ENCODE measurements around the gene PI4K2A.

Gene PI4K2A

DNA sequence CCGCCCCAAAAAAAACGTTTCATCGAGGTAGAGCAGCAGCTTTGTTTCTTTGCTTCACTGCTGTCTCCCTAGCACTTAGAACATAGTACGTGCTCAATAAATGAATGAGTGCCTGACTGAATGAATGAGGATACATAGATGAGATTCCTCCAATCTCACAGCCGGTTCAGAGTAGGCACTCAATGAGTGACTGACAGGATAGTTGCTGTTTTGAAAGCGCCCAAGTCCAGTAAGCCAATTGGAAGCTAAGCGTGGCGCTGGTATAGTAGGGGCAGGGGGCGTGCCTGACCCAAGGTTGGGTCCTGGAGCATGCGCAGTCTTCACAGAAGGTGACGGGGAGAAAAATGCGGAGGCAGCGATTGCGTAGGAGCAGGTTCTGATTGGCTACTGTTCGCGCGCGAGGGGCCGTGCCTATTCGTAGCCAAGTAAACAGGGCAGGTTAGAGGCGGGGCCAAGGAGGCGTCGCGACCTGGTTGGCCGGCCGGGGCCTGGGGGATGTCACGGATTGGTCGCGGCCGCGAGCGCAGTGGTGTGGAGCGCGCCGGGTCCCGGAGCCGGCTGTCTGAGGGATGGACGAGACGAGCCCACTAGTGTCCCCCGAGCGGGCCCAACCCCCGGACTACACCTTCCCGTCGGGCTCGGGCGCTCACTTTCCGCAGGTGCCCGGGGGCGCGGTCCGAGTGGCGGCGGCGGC is at the start of gene PI4K2A:
PI4K2A (plus strand) TSS at position 498 of the 694 bp plus-strand sequence; CDS start at position 570, 72 bp downstream.
- DNase-seq = peak; percentile 90 to 99 (median 98)

DNA sequence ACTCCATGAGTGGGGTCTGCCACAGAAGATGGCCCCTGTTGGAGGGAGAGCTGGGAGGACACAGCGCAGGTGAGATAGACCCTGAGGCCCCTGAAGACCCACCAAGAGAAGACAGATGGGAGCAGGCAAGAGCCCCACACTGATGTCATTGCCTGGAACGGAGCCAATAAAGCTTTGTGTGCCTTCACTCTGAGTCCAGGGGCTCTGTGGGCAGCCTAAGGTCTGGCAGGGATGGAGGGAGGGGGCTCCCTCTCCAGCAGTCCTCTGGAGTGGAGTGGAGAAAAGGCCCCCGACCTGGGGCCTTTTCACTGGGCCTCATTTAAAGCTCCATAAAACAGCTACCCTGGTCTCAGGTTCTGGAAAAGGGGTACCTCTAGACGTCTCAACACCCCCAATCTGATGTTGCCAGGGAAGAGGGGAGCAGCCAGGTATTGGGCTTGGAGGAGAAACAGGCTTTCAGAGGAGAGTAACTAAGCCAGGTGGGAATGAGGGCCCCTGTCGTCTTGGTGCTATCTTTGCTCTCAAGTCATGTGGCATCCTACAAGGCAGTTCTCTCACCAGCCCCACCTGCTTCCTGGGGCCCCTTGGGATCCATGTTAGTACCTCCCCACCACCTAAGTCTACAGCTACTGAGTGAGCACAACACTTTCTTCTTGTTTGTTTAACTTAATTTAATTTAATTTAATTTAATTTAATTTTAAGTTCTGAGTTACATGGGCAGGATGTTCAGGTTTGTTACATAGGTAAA is 49.5 kb upstream of the PI4K2A start:
- peak in 1 of 56 donors; percentile 17 for DNase-seq

DNA sequence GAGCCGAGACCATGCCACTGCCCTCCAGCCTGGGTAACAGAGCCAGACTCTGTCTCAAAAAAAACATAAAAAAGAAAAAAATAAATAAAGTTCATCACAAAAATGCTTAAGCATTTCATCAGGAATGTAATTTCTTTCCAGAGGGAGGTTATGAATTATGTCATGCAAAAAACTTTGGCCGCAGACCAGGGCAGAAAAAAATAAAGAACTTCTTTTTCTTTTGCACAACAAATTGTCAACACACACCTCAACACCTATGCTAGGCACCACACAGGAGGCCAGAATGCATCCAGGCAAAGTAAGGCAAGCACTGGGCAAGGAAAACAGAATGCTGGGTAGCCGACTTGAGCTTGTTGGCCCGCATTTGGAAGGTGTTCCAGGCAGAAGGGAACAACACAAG is 47.0 kb upstream of the PI4K2A start:
- no peak for DNase-seq

DNA sequence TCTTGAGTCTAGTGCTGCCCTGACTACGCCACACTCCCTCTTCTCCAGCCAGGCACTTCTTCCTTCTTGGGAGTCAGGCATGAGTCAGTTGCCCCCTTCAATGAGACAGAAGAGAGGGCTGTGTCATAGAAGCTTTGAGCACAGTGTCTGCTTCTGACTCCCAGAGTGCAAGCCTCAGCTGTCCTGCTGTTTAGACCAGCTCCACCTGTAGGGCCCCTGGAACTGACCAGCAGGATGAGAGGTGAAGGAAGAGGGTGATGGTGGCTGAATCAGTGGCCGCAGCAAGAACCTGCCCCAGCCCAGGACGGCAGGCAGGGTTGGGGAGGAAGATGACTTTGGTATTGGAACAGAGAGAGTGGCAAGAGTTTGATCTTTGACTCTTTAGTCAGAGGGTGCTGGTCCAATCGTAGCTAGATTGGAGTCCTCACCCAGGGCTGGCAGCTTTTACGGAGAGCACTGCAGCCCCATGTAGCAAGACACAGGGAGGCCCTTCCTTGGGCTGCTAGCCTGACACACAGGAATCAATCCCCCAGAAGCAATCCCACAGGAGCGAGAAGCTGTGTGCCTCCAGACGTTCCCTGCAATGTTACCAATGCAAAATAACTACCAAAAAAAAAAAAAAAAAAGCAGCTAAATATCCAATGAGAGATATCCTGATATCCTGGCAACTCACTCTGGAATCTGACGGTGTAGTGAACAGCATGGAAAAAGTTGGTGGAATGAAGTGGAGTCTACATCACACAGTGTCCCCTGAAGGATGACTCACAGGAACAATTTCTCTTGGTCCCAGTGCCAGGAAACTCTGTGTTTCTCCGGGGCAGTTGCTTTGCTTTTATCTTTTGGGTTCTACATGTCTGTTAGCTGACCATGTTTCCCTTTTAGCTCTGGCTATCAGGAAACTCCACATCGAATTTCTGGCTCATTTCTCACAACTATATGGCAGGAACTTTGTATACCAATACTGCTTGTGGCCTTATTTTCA is 44.1 kb upstream of the PI4K2A start:
- no peak for DNase-seq

DNA sequence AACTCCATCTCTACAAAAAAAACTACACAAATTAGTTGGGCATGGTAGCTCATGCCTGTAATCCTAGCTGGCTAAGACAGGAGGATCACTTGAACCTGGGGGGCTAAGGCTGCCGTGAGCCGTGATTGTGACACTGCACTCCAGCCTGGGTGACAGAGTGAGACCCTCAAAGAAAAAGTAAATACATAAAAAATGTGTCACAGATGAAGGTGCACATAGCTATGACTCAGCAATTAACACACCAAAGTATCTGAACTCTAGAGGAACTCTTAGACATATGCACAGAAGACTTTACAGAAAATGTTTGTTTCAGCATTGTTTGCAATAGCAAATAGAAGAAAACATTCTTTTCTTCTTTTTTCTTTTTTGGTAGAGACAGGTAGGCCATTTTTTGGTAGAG is 42.7 kb upstream of the PI4K2A start:
- no peak for DNase-seq

DNA sequence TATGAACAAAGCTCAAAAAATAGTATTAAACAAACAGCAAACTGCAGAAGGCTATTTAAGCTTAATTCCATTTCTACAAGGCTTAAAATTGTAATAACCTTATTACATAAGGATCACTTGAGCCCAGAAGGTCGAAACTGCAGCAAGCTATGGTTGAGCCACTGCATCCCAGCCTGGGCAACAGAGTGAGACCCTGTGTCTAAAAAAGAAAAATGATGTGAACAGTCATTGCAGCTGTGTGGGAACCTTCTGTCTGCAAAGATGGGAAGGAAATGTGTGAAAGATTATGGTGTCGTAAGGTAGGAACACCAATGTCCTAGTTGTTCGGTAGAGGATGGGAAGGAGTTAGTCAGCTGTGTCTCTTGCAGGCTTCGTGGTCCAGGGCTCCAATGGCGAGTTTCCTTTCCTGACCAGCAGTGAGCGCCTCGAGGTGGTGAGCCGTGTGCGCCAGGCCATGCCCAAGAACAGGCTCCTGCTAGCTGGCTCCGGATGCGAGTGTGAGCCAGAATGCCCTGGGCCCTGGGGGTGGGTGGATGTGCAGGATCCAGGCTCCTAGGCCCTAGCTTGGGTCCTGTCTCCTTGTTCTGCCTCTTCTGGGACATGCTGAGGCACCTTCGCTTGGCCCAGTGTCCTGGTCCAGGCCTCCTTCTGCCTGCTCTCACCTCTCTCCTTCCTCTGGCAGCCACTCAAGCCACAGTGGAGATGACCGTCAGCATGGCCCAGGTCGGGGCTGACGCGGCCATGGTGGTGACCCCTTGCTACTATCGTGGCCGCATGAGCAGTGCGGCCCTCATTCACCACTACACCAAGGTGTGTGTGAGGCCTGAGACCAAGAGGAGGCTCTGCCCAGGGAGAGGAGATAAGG is 41.8 kb upstream of the PI4K2A start:
- DNase-seq = no peak

DNA sequence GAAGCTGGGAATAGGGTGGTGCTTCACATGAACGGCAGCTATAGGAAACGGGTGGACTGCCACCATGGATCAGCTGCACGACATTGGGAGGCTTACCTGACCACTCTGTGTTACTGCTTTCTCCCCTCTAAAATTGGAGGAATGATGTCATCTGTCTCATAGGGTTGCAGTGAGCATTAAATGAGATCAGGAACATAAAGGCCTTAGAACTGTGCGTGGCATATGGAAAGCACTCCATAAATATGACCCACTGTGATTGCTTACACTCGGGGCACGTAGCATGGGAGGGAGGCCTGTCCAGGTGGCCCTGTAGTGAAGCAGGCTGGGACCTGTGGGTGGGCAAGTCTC is 41.2 kb upstream of the PI4K2A start:
- DNase-seq = no peak

DNA sequence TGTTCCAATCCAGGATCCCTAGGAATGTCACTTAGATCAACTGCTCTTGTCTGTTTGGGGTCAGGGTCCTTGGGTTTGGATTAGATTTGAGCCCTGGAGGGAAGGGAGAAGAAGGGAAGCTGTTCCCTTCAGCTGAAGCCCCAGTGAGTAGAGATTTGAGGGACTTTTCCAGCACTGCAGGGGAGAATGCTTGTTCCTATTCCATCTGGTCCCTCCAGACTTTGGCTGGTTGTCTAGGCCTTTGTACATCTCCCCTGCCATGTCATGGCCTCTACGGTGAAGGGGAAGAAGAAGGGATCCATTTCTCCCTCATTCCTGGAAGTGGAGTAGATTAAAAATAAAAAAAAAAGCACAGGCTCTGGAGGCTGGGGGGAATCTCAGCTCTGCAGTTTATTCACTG is 39.9 kb upstream of the PI4K2A start:
- no peak for DNase-seq

DNA sequence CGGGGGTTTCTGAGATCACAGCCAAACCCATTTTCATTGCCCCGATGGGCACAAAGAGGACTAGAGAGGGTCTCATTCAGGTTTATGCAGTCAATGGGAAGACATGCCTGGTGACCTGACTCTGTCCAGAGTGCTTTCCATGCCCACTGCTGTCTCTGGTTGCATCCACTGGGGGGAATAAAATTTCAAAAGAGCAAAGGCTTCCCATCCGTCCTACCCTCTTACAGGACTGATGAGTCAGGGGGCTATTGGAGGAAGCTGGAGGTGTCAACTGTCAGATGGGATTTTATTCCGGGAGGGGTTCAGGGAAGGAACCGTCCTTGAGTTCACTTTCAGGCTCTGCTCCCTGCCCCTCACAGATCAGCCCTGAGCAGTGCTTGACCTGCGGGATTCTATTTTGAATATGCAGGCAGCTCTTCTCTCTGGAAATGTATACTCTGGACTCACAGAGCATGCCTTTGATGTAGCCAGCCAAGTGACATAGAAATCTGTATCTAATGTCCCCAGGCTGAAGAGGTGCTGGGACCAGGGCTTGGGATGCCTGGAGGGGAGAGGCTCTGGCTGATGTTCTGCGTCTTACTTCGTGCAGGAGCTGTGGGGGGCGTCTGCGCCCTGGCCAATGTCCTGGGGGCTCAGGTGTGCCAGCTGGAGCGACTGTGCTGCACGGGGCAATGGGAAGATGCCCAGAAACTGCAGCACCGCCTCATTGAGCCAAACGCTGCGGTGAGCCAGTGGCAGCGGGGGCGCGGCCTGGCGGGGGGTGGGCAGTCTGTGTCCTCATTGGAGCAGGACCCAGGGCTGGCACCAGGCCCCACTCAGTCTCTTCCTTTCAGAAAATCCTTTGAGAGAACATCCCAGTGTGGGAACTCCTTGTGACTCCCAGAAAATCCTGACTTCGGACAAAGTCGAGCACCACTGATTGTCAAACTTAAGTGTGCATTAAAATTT is 38.9 kb upstream of the PI4K2A start:
- peak in 26 of 56 donors; percentile 6 to 70 (median 26) for DNase-seq

DNA sequence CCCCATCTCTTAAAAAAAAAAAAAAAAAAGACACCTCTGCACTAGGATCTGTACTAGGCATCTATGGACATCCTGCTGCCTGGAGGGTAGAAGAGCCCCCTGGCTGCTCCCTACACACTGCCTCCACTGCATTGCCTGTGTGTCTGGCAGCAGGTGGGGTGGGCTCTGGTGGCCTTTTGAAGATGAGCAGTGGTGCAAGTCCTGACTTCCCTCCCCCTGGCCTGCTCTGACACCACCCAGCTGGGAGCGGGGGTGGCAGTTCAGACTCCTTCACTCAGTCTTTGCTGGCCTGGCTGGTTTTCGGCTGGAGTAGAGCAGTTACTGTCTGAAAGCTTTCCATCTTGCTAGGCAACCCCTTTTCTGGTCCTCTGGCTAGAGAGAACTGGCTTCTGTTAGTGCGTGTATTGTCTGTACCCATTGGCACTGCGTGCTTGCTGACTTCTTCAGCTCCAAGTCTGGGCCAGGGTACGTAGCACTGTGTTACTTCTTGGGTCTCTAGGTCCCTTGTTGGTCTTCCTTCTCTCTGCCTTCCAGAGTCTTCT is 33.3 kb upstream of the PI4K2A start:
- DNase-seq = peak in 19 of 56 donors; percentile 2 to 72 (median 19)

DNA sequence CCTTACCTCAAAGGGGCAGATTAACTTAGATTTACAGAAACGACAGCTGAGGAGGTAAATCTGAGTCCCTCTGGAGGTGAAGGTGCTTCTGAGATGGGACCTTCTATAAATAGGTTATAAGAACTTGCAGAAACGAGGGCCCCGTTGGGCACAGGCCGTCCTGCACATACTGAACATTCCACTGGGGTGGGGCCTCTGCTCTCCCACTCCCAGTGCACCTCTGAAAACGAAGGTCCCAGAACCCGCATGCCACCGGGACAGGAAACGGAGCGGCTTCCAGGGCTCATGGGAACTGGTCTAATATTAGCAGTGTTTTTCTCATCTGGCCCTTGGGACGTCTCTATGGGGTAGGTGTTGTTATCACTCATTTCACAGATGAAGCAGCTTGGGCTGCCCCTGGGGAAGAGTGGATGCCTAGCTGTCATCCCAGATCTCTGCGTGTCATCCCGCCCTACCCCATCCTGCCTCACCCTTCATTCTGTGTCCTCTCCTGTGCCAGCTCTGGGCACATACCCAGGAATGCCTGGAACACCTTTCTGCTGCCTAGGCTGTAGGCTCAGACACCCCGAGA is 31.4 kb upstream of the PI4K2A start:
- no peak for DNase-seq

DNA sequence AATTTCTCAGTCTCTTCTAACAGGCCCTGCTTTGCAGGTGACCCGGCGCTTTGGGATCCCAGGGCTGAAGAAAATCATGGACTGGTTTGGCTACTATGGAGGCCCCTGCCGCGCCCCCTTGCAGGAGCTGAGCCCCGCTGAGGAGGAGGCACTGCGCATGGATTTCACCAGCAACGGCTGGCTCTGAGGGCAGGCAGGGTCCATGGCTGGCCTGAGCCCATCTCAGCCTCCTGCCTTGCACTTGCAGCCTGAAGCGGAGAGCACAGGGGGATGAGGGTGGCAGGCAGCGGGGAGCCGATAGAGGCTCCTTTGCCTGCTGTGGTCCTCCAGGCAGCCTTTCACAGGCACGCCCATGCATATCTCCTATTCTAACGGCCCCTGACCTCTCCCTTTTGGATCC is 29.0 kb upstream of the PI4K2A start:
- DNase-seq = no peak

DNA sequence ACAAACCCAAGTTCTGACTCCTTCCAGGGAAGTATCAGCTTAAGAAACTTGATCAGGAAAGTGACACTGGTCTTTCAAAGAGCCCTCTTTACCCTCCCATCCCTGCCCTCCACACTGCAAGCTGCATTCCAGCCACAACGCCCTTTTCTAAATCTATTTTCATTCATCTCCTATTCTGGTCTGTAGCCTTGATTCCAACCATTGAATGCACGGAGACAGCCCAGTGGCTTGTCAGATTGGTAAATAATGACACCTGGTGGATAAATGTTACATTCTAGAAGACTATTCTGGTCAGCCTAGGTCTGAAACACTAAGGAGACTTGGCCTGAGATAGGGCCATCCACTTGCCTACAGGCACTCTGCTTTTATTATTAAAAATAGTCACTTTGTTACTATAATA is 28.1 kb upstream of the PI4K2A start:
- no peak for DNase-seq

DNA sequence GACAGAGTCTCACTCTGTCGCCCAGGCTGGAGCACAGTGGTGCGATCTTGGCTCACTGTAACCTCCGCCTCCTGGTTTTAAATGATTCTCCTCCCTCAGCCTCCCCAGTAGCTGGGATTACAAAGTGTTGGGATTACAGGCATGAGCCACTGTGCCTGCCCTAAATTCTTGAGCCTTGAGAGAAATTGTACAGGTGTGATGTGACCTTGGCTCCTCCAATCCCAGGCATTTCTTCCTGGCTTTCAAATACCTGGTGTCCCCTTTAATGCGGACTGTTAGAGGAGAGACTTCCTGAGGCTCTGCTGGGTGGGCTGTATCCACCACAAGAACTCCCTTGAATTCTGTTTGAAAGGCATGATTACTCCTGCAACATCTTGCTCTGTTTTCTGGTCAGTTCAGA is 22.2 kb upstream of the PI4K2A start:
- DNase-seq = no peak

DNA sequence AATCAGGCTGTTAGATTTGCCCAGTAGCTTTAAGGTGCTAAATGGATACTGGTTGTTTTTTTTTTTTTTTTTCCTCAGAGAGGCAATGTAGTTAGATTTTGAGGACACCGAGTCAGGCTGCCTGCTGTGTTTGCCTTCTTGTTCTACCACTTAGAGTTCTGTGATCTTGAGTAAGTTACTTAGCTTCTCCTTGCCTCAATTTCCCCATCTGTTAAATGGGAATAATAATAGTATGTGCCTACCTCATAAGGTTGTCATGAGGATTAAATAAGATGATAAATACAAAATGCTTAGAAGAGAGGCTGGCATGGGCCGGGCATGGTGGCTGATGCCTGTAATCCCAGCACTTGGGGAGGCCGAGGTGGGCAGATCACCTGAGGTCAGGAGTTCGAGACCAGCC is 21.7 kb upstream of the PI4K2A start:
- no peak for DNase-seq

DNA sequence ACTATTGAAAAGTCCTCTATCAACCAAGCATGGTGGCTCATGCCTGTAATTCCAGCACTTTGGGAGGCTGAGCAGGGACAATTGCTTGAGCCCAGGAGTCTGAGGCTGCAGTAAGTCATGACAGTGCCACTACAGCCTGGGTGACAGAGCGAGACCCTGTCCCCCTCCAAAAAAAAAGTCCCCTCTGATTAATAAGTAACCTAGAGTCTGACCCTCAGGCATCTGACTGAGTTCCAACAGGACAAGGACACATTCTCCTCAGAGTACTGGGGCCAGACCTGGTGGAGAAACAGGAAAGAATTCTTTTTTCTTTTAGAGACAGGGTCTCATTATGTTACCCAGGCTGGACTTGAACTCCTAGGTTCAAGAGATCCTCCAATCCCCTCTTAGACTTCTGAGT is 17.2 kb upstream of the PI4K2A start:
- no peak for DNase-seq

DNA sequence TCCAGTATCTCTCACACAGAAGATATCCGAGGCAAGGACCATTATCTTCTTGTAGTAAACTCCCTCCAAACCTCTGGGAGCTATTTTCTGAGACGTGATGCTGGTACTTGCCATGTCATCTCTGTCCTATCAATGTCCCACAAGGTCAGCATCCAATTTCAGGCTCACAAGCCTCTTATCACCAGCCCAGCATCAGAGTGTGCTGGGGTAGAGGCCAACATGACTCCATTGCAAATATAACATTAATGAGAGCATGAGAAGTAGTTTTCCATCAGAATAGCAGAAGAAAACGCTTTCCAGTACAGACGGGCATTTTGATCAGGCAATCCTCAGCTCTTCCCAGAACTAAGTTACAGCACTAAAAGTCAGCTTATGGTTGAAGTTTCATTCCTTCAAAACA is 12.7 kb upstream of the PI4K2A start:
- DNase-seq = no peak

DNA sequence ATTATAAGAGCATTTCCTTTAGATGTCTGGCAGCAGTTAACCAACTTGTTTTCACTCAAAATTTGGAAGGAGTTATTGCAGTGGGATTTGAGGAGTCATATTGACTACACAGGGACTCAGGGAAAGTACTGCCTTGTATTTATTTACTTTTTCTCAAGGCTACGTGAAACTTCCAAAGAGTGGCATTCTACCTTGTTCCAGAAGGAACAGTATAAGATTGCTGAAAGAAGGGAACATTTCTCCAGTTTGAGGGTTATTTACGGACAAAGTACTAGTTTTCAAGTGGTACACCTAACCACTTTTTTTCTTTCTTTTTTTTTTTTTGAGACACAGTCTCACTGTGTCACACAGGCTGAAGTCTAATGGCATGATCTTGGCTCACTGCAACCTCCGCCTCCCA is 12.2 kb upstream of the PI4K2A start:
- no peak for DNase-seq

DNA sequence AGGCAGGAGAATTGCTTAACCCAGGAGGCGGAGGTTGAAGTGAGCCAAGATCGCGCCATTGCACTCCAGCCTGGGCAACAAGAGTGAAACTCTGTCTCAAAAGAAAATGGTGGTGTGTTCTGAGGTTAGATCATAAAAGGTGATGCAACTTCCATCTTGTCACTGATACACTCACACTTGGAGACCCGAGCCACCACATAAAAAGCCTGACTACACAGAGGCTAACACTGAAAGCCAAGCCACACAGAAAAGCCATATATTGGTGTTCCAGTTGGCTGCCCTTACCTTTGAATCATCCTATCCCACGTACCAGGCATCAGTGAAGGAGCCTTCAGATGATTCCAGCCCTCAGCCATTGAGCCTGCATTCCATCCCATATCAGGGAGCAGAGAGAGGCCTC is 11.2 kb upstream of the PI4K2A start:
- no peak for DNase-seq
